Transverse colon (tissue), 4 donors: ENCODE data around the gene PPP4R1. TPM values are rescaled to one million over a fixed set of nuclear protein-coding genes. Genes with fewer than 3 reads are reported as not detected.

Experiments
- DNase-seq: peaks from one replicate; pipeline ENCODE4 v3.0.0-alpha.2; 2019
- H3K27ac ChIP-seq, 4 donors: fragments of 200-600 bp; sonication (generic); 2 replicates each; pipeline ENCODE4 v1.5.1; 2016 to 2018; ENCODE audit warnings: inconsistent platforms in 4 of 4
- H3K27me3 ChIP-seq: fragments of 200-600 bp; sonication (generic); 2 replicates; pipeline ENCODE4 v1.5.1; 2017; ENCODE audit warnings: inconsistent platforms
- H3K36me3 ChIP-seq, 4 donors: fragments of 200-600 bp; sonication (generic); 2 replicates each; pipeline ENCODE4 v1.5.1; 2017 to 2019; ENCODE audit warnings: inconsistent platforms in 4 of 4
- H3K4me1 ChIP-seq, 4 donors: fragments of 200-600 bp; sonication (generic); 2 replicates each; pipeline ENCODE4 v1.5.1; 2017 to 2020; ENCODE audit warnings: inconsistent platforms in 4 of 4
- H3K4me3 ChIP-seq, 4 donors: fragments of 200-600 bp; sonication (generic); 1 replicate in 1 of 4; 2 replicates in 3 of 4; pipeline versions ENCODE4 v1.5.1 to v1.6.1; 2017 to 2019; ENCODE audit warnings: inconsistent platforms in 4 of 4
- H3K9me3 ChIP-seq, 2 donors: fragments of 200-600 bp; sonication (generic); 2 replicates each; pipeline ENCODE4 v1.5.1; 2017 to 2019; ENCODE audit warnings: inconsistent platforms in 2 of 2
- EP300 ChIP-seq: sonication (generic); formaldehyde crosslinking; IDR thresholded peaks from one replicate; pipeline ENCODE4 v1.6.1; 2017; ENCODE audit warnings: antibody characterized with exemption, low read depth
- POLR2A ChIP-seq: fragments of 450-650 bp; IDR thresholded peaks from one replicate; pipeline ENCODE4 v1.6.1; 2016; ENCODE audit warnings: antibody characterized with exemption, mild to moderate bottlenecking, moderate library complexity
- POLR2AphosphoS5 ChIP-seq, 3 donors: sonication (generic); formaldehyde crosslinking; IDR thresholded peaks; one replicate each; pipeline ENCODE4 v1.6.1; 2016; ENCODE audit warnings: antibody characterized with exemption in 3 of 3
- WGBS, 2 donors: methylation state at CpG; one replicate each; pipeline ENCODE4 v1.1.5; 2018; ENCODE audit warnings: low coverage in 1 of 2; 5-methylcytosine and 5-hydroxymethylcytosine counted together
- in situ Hi-C, 4 donors: fragments of 200-750 bp; cut with MboI; loops; one replicate each; pipeline versions ENCODE4 v1.15.0 to v1.15.1; 2017; ENCODE audit warnings: low sequenced_read_pairs in 3 of 4, low pct_ligation_motif_present in 1 of 4, low pct_unique_long_range_greater_than_20kb in 1 of 4
- intact Hi-C: fragments of 100-400 bp; cut with DNase I; formaldehyde crosslinking; loops from one replicate; pipeline ENCODE4 v1.15.1; 2023; ENCODE audit warnings: low total_unique reads
- total RNA-seq, 4 donors: library from RNA; depleted of rRNA; stranded (reverse); fragments of >200 nt; gene quantifications; one replicate each; pipeline ENCODE4 v1.1.0, GENCODE V29; 2016
- TF ChIP-seq, protein P1 (sequence below), 5 experiments: fragments of 200-600 bp in 3 of 5; fragments of 450-650 bp in 2 of 5; sonication (generic) in 3 of 5; IDR thresholded peaks; 1 replicate in 2 of 5; 2 replicates in 3 of 5; pipeline ENCODE4 v1.5.1; 2016 to 2017; ENCODE audit warnings: antibody characterized with exemption in 5 of 5, inconsistent platforms in 3 of 5, mild to moderate bottlenecking in 2 of 5, moderate library complexity in 1 of 5

The PPP4R1 gene
- total RNA-seq, 4 donors from 2014 or later = 46.0 to 163 (median 79.2) TPM

DNA sequence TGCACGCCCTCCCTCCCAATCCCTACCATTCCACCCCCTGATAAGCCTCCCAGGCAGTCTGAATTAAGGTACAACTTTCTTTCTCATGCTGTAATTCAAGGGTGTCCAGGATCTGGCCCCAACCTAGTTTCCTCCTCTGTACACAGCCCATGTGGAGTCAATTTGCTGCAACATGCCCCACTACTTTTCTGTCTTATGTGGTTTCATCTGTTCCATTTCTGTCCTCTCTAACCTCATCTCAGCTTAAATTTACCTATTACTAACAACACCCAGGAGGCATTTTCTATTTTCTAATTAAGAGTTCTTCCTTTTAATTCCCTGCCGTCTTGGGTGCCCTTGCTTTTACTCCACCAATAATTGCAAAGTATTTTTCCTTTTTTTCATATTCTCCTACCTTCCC, 10.0 kb downstream of the PPP4R1 start:
- peaks cover 0 to 10% of the 10 kb centered on the region in 2 donors for H3K9me3 ChIP-seq
- TF ChIP-seq POLR2AphosphoS5 (IDR thresholded peaks at IDR 0.05) (no peak), EP300 (no peak), POLR2A (no peak)
- no peaks in the 10 kb centered on the region for H3K36me3 ChIP-seq
- 82 to 92% methylated on average over 2 of the region's 2 CpGs for WGBS, 2 donors
- in situ Hi-C loops = loop anchor here in 2 of 4 donors (25.0 kb wide), 2 partner anchors 308 to 333 kb away; partner anchors contain the start of gene VAPA (in 1 of the 2)
- H3K27me3 ChIP-seq = no peaks in the 10 kb centered on the region
- DNase-seq = no peak
- no peak overlapping the region for H3K27ac ChIP-seq
- H3K4me3 ChIP-seq = no peak overlapping the region
- peaks cover 5 to 14% (median 13%) of the 10 kb centered on the region in 4 donors for H3K4me1 ChIP-seq
- intact Hi-C loops = loop anchor here (5.0 kb wide), 1 partner anchor 523 kb away; no protein-coding TSS in a partner anchor

DNA sequence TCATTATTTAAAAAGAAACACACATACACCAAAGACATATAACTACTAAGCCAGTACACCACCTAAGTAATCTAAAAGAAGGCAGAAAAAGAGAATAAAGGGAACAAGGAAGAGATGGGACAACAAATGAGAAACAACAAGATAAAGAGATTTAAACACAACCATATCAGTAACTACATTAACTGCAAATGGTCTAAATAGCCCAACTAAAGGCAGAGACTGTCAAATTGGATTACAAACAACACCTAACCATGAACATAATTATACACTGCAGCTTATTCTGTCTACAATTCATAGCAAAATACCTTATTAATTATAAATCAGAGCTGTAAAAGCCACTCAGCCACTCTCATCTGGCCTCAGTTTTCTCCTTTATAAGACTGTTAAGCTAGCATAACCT, 15.0 kb downstream of the PPP4R1 start:
- H3K27me3 ChIP-seq = no peaks in the 10 kb centered on the region
- intact Hi-C loops (no loop called here), in situ Hi-C loops (no loop called here)
- H3K9me3 ChIP-seq = peaks cover 0 to 18% of the 10 kb centered on the region in 2 donors
- no peak for DNase-seq
- H3K4me3 ChIP-seq = no peak overlapping the region
- H3K27ac ChIP-seq = no peak overlapping the region
- peaks cover 8 to 28% (median 16%) of the 10 kb centered on the region in 4 donors for H3K4me1 ChIP-seq
- TF ChIP-seq EP300 (no peak), POLR2AphosphoS5 (IDR thresholded peaks at IDR 0.05) (no peak)
- TF ChIP-seq, protein P1, sequence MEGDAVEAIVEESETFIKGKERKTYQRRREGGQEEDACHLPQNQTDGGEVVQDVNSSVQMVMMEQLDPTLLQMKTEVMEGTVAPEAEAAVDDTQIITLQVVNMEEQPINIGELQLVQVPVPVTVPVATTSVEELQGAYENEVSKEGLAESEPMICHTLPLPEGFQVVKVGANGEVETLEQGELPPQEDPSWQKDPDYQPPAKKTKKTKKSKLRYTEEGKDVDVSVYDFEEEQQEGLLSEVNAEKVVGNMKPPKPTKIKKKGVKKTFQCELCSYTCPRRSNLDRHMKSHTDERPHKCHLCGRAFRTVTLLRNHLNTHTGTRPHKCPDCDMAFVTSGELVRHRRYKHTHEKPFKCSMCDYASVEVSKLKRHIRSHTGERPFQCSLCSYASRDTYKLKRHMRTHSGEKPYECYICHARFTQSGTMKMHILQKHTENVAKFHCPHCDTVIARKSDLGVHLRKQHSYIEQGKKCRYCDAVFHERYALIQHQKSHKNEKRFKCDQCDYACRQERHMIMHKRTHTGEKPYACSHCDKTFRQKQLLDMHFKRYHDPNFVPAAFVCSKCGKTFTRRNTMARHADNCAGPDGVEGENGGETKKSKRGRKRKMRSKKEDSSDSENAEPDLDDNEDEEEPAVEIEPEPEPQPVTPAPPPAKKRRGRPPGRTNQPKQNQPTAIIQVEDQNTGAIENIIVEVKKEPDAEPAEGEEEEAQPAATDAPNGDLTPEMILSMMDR (IDR thresholded peaks at IDR 0.05) = no peak
- H3K36me3 ChIP-seq = no peaks in the 10 kb centered on the region

DNA sequence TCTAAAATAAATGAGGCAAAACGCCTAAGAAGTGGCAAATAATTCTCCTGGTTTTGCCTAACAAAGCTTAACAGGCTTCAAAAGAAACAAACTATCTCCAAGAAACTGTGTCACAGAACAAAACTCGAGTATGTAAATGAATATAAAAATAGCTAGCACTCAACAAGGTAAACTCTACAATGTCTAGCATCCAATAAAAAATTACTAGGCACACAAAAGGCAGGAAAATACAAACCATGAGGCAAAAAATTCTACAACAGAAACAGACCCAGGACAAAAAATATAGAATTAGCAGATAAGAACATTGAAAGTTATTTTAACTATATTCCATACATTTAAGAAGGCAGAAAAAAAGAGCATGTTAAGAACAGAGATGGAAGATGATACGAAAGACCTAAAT, 16.8 kb downstream of the PPP4R1 start:
- Histone ChIP-seq H3K27ac (no peak overlapping the region), H3K9me3 (peaks cover 0 to 18% of the 10 kb centered on the region in 2 donors), H3K4me3 (no peak overlapping the region), H3K27me3 (no peaks in the 10 kb centered on the region), H3K36me3 (no peaks in the 10 kb centered on the region), H3K4me1 (peaks cover 8 to 29% (median 16%) of the 10 kb centered on the region in 4 donors)
- WGBS, 2 donors = 92 to 97% methylated on average over 3 of the region's 3 CpGs
- in situ Hi-C loops (no loop called here), intact Hi-C loops (no loop called here)
- DNase-seq = no peak
- TF ChIP-seq, protein P1 (IDR thresholded peaks at IDR 0.05) = no peak
- TF ChIP-seq POLR2AphosphoS5 (IDR thresholded peaks at IDR 0.05) = no peak
- TF ChIP-seq EP300 = no peak
- TF ChIP-seq POLR2A = no peak

DNA sequence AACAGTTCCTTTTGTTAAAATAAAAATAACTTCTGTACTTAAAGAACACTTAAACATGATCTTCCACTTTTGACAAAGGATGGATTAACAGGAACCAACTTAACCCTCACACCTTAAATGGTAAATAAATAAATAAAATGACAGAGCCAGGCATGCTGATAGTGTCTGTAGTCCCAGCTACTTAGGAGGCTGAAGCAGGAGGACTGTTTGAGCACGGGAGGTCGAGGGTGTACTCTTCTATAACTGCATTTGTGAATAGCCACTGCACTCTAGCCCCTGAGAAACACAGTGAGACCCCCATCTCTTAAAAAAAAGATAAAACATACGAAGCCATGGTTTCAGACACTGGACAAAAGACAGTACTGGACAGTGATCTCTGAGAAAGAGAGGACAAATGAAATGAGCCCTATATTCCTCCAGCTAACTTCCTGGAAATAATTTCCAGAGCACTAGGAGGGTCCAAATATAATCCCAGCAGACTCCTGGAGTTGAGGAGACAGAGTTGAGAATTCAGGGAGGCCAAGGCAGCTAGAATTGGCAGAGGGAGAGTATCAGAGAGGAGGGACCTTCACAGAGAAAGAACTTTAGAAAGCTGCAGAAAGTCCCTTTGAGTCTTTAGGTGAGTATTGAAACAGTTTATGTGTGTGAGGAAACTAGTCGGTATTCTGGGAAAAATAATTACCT, 17.4 kb downstream of the PPP4R1 start:
- intact Hi-C loops (no loop called here), in situ Hi-C loops (no loop called here)
- Histone ChIP-seq H3K36me3 (no peaks in the 10 kb centered on the region), H3K27ac (no peak overlapping the region), H3K9me3 (peaks cover 0 to 18% of the 10 kb centered on the region in 2 donors), H3K4me3 (no peak overlapping the region), H3K27me3 (no peaks in the 10 kb centered on the region), H3K4me1 (peaks cover 8 to 29% (median 16%) of the 10 kb centered on the region in 4 donors)
- TF ChIP-seq POLR2AphosphoS5 (IDR thresholded peaks at IDR 0.05) (no peak), POLR2A (no peak)
- DNase-seq = no peak
- 81 to 89% methylated on average over 1 to 4 of the region's 4 CpGs for WGBS, 2 donors

DNA sequence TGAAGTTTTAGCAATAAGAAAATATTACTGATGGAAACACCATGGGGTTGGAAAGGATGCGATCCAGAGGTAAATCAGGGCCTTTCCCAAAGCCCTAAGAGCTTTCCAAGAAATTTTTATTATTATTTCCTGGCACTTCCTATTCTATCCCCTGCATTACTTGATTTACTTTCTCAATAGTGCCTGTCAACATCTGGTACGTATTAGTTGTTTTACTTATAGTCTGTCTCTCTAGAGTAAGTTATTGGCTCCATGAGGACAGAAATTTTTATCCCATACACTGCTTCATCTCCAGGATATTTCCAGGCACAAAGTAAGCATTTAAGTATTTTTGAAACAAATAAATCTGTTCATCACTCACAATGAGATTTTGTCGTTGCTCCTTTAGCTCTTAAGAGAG, 18.1 kb downstream of the PPP4R1 start:
- no peaks in the 10 kb centered on the region for H3K27me3 ChIP-seq
- no peak for TF ChIP-seq POLR2AphosphoS5 (IDR thresholded peaks at IDR 0.05)
- H3K27ac ChIP-seq = no peak overlapping the region
- no peaks in the 10 kb centered on the region for H3K36me3 ChIP-seq
- H3K4me3 ChIP-seq = no peak overlapping the region
- in situ Hi-C loops (no loop called here), intact Hi-C loops (no loop called here)
- peaks cover 0 to 18% of the 10 kb centered on the region in 2 donors for H3K9me3 ChIP-seq
- peaks cover 8 to 29% (median 16%) of the 10 kb centered on the region in 4 donors for H3K4me1 ChIP-seq
- no peak for DNase-seq
- WGBS, 2 donors = 36 to 65% methylated on average over 2 to 3 of the region's 3 CpGs
